GM18951 (cell line): ENCODE measurements around the gene SHC3.
"Not testable (repeated sequence)": the region's sequence is repeated elsewhere in the genome, so short reads cannot be mapped to it uniquely, and the experiment has no call there.

Experiments used
- POLR2A ChIP-seq: IDR thresholded peaks from 4 replicates; pipeline ENCODE4 v1.6.1; 2011; ENCODE audit warnings: mild to moderate bottlenecking; ENCODE audit not compliant: insufficient read length, insufficient read depth; ENCODE audit errors: extremely low read depth
- in situ Hi-C: fragments of 300-500 bp; cut with MboI; formaldehyde crosslinking; loops from one replicate; pipeline ENCODE4 v1.12.0; 2022; ENCODE audit warnings: low sequenced_read_pairs, mixed read lengths, inconsistent platforms; ENCODE audit not compliant: unreplicated experiment

The SHC3 gene

GRCh38 chr9:89177944-89178829 lies at the start of gene SHC3:
TSS of gene SHC3 (minus strand) at chr9:89178818. CDS start at chr9:89178460, 358 bp downstream.
- TF ChIP-seq POLR2A, result no peak
- in situ Hi-C loops, result no loop called here

GRCh38 chr9:89225991-89226471 lies 47.4 kb upstream of the SHC3 start:
- no peak for TF ChIP-seq POLR2A
- in situ Hi-C loops, result no loop called here

- in situ Hi-C loops, result no loop called here
- TF ChIP-seq POLR2A, result no peak
Observed at GRCh38 chr9:89225587-89225986, 47.0 kb upstream of the SHC3 start.

GRCh38 chr9:89225036-89225435 lies 46.4 kb upstream of the SHC3 start:
- TF ChIP-seq POLR2A, result no peak
- in situ Hi-C loops, result no loop called here

GRCh38 chr9:89224633-89225032 lies 46.0 kb upstream of the SHC3 start:
- TF ChIP-seq POLR2A, result no peak

GRCh38 chr9:89223396-89223977 lies 44.9 kb upstream of the SHC3 start:
- in situ Hi-C loops, result no loop called here
- no peak for TF ChIP-seq POLR2A

More at GRCh38 chr9:89224633-89225032, 46.0 kb upstream of the SHC3 start:
- in situ Hi-C loops, result no loop called here

- in situ Hi-C loops, result no loop called here
- no peak for TF ChIP-seq POLR2A
Observed at GRCh38 chr9:89219637-89220036, 41.0 kb upstream of the SHC3 start.

GRCh38 chr9:89218040-89218928 lies 39.7 kb upstream of the SHC3 start:
- no peak for TF ChIP-seq POLR2A
- in situ Hi-C loops, result no loop called here

GRCh38 chr9:89215342-89215741 lies 36.7 kb upstream of the SHC3 start:
- no peak for TF ChIP-seq POLR2A
- in situ Hi-C loops, result no loop called here

- in situ Hi-C loops, result no loop called here
- no peak for TF ChIP-seq POLR2A
Observed at GRCh38 chr9:89213396-89213880, 34.8 kb upstream of the SHC3 start.

GRCh38 chr9:89212171-89212570 lies 33.6 kb upstream of the SHC3 start:
- TF ChIP-seq POLR2A, result no peak
- in situ Hi-C loops, result no loop called here

- in situ Hi-C loops, result not testable (repeated sequence)
Observed at GRCh38 chr9:89209311-89209710, 30.7 kb upstream of the SHC3 start.

- in situ Hi-C loops, result no loop called here
- TF ChIP-seq POLR2A, result no peak
Observed at GRCh38 chr9:89207026-89207425, 28.4 kb upstream of the SHC3 start.

GRCh38 chr9:89204801-89205200 lies 26.2 kb upstream of the SHC3 start:
- in situ Hi-C loops, result no loop called here

More at GRCh38 chr9:89204801-89205200, 26.2 kb upstream of the SHC3 start:
- no peak for TF ChIP-seq POLR2A
